HG03439 (cell line): ENCODE data around the gene LRCOL1.

ENCODE experiments used
- ATAC-seq: cut with Tn5 transposase; IDR thresholded peaks from one replicate; pipeline ENCODE4 v1.9.1; 2021; ENCODE audit warnings: mild to moderate bottlenecking, moderate library complexity; ENCODE audit not compliant: unreplicated experiment

Gene LRCOL1

DNA sequence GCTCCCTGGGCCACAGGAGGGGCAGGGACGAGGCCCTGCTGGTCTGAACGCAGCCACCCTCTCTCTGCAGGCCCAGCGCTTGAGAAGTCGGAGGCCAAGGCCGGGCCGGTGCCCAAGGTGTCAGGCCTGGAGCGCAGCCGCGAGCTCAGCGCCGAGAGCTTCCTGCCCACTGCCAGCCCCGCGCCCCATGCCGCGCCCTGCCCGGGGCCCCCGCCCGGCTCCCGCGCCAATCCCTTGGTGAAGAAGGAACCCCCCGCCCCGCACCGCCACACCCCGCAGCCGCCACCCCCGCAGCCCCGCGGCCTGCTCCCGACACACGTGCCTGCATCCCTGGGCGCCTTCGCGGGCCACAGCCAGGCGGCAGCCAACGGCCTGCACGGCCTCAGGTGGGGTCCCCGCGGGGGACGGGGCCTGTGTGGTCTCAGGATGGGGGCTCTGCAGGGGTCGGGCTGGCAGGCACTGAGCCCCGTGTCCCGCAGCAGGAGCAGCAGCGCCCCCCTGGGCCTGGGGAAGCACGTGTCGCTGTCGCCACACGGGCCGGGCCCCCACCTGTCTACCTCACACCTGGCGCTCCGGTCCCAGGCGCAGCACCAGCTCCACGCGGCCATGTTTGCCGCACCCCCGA lies 40.4 kb downstream of the LRCOL1 start:
- no peak for ATAC-seq

DNA sequence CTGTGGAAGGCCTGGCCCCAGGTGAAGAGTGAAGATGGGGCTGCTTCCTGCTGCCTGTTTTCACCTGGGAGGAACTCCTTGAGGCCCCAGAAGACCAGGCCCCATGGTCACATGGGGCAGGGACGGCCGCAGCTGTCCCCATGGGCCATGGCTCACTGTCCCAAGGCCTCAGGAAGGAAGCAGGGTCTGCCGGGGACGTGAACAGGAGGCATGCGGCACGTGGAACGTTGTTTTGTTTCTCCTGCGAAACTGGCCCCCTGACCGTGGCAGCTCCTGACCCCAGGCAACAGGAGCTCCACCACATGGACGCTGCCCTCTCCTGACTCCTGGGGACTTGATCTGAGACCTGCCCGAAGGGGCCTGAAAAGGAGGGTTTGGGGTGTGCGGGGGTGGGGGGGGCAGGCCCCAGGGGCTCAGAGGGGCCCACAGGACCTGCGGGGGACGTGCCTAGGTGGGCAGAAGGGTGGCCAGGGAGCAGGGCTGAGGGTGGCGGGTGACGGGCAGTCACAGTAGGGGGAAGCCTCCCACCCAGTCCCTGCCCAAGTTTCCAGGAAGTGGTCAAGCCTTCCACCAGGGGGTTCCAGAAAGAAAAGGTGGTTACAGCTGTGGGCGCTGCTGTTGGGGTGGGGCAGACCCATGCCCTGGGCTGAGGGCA lies 41.4 kb downstream of the LRCOL1 start:
- no peak for ATAC-seq

DNA sequence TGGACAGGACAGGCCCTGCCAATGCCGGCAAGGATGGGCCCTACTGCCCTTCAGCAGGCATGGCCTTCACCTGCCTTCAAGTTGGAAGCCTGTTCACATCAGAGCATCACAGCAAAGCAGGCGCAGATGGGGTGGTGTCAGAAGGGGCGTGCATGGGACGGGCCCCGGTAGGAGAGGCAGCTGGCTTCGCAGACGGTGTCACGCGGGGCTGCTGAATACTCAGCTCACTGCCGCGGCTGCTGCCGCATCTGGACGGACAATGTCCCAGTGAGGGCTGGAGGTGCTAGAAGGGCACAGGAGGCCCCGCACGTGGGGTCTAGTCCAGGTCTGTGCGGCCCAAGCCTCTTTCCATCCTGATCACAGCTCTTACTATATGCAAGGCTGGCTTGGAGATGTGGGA lies 42.1 kb downstream of the LRCOL1 start:
- no peak for ATAC-seq

DNA sequence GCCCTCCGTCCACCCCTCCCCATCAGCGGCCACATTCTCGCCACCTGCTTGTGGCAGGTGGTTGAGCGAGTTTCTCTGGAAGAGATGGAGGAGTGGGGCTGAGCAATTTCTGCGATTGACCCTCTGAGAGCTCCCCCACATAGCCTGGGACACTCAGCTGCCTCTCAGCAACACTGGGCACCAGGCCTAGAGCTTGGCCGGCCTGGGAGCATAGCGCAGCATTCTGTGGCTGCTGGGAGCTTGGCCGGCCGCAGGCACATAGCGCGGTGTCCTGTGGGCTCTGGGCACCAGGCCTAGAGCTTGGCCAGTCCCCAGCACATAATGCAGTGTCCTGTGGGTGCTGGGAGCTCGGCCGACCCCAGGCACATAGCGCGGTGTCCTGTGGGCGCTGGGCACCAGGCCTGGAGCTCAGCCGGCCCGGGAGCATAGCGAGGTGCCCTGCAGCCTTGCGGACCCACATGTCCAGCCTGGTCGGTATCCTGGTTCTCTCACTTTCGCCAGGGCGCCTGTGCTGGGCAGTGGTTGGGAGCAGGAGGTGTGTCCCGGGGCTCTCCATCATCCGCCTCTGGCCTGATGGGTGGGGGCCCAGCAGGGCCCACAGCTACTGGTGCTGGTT lies 43.8 kb downstream of the LRCOL1 start:
- ATAC-seq, result no peak

DNA sequence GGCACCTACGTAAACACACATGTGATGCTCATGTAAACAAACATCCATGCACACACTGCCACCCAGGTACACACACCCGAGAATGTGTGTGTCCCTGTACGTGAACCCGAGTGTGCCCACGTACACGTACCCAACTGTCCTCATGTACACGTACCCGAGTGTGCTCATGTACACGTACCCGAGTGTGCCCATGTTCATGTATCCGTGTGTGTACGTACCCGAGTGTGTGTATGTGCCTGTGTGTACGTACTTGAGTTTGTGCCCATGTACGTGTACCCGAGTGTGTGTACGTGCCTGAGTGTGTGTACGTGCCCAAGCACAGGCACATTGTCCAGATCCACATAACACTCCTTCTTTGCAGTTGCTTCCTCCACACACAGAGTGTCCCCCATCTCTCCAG lies 45.0 kb downstream of the LRCOL1 start:
- no peak for ATAC-seq

DNA sequence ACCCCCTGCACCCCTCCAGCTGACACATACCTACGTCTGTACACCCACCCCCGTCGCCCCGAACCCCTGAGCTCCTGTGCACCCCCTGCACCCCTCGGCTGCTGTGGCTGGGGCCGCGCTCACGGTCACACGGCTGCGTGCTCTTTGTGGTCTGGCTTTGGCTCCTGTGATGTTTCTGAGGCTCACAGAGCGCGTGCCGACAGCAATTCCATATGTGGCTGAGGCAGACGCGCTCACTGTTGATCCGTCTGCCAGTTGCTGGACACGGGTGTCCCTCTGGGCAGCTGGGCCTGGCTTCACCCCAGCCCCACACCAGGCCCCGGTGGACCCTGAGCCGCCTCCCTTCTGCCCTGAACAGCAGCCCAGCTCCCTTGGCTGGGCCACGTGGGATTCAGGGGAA lies 46.5 kb downstream of the LRCOL1 start:
- ATAC-seq, result no peak

DNA sequence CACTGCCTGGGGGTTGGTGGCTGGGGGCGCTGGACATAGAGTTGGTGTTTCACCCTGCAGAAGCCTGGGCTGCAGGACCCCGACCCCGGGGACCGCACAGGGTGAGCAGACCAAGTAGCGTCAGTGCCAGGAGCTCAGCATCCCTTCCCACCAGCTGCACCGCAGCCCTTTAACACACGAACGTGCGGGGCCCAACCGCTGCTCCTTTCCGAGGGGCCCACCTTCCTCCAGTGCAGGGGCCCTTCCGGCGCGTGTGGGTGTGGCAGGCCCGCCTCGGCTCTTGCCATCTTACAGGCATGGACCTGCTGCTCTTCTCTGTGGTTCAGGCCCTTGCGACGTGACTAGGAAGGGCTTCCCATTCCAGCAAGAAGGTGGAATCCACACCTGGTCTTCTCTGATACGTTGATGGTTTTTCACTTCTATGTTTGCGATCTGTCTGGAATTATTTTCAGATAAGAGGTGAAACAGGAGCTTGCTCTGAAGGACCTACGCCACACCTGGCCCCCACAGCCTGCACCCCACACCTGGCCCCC lies 47.8 kb downstream of the LRCOL1 start:
- no peak for ATAC-seq

DNA sequence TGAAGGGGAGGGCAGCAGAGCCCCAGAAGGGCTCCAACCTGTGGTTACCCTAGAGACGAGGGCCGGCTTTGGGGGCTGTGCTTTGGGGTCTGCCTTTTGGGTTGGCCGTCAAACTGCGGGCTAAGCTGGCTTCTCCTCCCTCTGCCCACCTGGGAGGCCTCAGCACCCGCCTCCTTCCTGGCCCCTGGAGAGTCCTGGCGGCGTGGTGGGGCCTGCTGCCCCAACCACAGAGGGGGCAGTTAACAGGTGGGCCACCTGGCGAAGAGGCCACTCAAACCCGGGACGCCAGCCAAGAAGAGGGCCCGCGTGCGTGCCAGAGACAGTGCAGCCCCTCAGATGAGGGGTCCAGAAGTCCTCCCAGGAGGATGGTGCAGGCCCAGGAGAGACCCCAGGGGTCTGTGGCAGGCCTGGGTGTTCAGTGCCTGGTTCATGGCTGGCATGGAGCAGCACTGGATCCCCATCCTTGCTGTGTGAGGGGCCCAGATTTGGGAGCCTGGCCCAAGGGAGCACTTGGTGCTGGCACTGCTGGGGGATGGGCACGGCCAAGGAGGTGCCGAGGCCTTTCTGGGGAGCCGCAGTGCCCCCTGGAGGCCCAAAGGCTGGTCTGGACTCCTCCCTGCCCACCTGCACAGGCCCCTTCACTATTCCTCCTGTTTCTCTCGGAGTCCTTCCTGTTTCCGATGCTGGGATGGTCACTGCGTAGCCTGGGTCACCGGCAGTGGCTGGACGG lies 48.8 kb downstream of the LRCOL1 start:
- ATAC-seq, result no peak

DNA sequence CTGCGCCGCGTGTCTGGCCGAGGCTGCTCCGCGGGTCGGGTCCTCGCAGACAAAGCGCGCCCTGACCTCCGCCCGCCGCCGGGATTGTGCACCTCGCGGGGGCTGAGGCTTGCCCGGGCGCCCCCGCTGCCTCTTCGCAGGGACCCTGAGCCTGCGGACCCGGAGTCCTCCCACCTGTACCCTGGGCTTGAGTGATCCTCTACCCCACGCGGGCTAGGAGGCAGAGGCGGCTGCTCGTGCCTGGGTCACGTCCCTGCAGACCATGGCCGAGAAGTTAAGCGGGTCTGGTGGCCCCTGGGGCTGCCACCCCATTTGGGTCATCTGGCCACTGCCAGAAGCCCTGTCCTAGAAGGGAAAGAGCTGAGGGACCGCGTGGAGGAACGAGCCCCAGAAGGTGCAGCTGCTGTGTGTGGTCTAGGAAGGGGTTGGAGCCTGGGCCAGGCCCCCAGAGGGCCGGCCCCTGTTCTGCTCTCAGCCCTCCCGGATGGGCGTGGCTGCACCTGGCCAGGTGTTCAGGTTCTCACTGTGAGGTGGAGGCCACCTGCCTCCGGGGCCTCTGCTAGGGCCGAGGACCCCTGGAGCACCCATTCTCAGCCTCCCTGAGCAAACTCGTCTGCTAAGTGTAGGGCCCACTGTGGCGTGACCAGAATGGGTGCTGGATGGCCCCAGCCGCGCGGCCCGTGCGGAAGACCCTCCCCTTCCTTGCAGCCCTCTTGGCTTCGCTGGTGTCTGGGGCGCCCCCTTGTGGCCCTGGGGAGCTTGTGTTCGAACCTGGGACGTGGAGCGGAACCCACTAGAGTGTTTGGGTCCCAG lies 49.6 kb downstream of the LRCOL1 start:
- ATAC-seq, result no peak

DNA sequence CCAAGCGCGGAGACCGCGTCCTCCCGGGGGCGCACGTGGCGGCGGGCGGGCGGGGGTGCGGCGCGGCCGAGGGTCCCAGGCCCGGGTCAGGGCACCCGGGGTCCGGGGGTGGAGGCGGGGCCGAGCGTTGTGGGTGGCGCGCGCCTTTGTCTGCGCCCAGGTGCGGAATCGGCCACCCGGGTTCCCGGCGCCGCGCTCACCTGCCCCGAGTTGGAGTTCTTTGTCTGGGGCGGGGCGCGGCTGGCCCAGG lies 50.1 kb downstream of the LRCOL1 start:
- no peak for ATAC-seq

DNA sequence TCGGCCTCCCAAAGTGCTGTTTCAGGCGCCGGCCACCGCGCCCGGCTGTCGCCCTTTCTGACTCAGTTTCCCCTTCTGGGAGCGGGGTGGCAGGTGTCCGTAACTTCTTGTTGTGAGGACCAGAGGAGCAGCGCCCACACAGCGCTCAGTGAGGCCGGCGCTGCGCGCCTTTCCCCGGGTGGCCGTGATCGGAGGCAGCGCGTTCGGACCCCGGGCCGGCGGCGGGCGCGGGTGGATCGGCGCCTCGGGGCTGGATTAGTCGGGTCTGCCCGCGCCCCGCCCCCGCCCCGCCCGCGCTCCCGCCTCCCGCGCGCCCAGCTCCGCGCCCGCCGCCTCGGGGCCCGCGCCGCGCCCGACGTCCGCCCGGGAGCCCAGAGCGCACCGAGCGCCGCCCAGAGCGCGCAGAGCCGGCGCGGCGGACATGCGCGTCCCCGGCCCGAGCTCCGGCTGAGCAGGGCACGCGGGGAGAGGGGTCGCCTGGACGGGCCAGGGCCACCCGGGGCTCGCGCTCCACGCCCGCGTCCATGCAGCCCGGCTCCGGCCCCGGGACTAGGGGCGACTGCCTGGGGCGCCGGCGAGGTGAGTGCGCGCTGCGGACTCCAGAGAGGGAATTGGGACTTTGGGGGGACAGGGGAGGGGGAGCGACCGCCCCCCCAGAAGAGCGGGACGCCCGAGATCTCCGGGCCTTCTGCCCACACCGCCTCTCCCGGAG lies 50.6 kb downstream of the LRCOL1 start:
- no peak for ATAC-seq

DNA sequence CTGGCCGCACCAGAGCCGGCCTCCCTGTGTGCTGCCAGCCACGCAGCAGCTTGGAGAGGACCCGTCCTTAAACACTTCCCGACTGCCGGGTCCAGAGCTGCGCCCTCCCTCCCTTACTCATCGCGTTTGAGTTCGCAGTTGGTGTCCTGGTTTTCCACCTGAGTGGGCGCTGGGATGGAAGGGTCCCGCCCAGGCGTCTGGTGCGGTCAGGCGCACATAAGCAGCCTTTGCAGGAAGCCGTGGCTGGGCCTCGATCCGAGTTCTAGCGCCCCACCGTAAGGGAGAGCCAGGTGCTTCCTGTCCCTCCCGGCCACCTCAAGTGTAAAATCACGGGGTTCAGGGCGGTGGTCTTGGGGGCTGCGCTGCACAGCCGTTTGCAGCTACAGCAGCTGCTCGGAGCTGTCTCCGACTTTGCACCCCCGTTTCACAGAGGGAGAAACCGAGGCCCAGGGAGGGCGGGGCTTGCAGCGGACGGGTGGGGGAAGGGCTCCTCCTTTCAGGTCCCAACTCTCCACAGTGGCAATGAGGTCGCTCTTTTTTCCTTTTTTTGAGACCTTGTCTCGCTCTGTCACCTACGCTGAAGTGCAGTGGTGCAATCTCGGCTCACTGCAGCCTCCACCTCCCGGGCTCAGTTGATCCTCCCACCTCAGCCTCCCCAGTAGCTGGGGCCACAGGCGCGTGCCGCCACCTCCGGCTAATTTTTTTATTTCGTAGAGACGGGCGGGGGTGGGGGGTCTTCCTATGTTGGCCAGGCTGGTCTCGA lies 51.3 kb downstream of the LRCOL1 start:
- no peak for ATAC-seq

DNA sequence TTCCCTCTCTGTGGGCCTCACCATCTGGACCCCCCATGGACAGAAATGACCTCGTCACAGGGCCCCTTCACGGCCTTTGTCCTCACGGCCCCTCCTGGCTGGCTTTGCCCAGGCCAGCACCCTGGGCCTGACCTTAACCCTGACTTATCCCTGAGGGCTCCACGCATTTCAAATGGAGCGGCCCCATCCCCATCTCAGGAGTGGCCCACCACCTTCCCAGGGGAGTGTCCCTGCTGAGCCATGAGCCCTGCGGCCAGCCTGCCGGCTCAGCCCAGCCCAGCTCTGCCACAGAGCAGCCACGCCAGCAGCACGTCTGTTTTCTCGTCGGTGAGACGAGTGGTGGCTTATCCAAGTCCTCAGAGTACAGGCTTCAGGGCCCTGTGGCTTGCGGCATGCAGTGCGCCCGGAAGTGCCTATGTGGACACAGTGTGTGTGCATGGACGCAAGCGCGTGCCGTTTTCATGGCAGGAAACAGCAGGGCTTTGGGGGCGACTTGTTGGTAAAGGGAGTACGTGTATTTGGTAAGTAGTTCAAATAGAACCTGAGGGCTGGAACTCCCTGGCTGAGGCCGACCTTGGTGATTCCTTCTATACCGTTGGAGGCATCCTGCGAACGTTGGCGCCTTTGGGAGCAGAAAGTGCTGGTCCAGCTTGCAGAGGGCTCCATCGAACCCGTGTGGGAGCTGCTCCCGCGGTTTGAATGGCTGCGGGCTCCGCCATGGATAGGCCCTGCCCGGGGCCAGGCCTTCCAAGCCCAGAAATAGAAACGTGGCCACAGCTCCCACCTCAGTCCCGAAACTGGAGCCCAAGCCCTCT lies 52.1 kb downstream of the LRCOL1 start:
- ATAC-seq, result no peak

DNA sequence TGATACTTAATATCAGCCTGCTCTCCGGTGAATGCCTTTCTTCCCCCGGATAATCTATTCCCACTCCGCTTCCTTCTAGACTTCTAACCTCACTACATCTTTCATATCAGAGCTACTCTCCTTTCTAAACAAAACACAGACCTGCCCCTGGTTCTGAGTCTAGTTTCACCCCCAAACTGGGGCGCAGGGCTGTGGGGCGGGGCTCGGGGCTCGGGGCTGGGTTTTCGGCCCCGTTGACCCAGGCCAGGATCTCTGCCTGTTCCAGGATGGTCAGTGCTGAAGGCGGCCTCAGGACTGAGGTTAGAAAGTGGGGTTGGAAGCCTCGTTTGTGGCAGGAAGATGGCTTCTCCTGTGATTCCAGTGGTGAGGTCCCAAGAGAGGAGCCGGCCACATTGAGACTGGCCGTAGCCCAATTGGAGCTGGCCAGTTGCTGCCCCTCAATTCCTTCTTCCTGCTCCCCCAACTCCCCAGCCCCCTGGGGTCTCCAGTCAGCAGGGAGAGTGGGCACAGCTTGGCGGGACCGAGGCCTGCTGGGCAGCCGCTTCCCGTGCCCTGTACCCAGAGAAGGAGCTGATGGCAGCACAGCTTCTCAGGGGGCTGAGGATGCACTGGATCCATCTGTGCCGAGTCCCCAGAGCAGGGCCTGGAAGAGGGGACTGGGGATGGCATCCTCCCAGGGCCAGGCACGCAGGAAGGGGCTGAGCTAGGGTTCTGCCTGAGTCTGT lies 52.9 kb downstream of the LRCOL1 start:
- no peak for ATAC-seq

DNA sequence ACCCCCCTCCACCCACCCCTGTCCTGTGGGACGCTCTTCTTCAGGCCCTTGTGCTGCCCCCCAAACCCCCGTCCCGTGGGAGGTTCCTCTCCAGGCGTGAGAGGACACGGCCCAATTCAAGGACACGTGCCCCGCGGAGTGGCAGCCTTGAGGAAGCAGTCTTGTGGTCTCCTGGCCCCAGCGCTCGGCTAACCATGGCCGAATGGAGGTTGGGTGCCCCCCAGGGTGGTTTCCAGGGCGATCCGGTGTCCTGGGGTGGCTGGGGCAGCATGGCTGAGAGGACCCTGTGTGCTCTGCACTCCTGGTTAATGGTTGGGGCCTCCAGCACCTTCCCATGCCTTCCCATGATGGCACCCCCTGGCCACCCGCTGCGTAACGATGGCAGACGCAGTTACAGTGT lies 53.6 kb downstream of the LRCOL1 start:
- no peak for ATAC-seq

DNA sequence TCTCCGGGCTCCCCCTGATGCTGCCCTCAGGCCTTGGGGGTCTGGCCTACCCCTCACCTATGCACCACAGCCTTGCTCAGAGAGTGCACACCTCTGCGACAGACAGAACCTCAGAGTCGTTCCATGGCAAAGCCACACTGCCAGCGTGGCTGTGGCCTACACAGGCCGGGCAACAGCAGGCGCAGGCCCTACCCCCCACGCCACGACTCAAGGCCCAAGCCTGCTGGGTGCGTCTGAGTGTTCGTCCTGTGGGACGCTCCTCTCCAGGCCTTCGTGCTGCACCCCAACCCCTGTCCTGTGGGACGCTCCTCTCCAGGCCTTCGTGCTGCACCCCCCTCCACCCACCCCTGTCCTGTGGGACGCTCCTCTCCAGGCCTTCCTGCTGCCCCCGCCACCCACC lies 54.2 kb downstream of the LRCOL1 start:
- ATAC-seq, result no peak

DNA sequence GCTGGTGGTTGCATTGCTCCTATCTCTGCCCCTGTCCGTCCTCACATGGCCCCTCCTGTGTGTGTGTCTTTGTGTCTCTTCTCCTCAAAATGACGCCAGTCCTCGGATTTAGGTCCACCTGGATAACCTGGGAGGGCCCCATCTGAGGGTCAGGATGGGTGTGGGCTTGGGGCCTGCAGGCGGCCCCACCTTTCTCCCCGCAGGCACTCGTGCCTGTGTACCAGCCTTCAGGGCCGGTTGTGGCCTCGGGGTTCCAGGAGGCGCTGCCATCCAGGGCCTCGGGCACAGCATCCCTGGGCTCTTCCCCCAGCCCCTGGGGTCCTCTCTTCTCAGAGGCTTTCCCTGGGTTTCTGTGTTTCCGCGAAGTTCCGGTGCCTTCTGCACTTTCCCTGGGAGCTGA lies 54.7 kb downstream of the LRCOL1 start:
- ATAC-seq, result no peak
